WTC11 (cell line): ENCODE data around the gene OASL. TPM values are rescaled to one million over a fixed set of nuclear protein-coding genes. Genes with fewer than 3 reads are reported as not detected.
A peak's percentile ranks its signal among the peaks of the same experiment; 100 is the strongest.

Experiments
- ATAC-seq: fragments of 200-7000 bp; cut with Tn5 transposase; 2 replicates; pipeline ENCODE4 v1.10.0; 2021; ENCODE audit warnings: mild to moderate bottlenecking, moderate library complexity
- CTCF ChIA-PET: fragments of 300-600 bp; sonication (Branson Sonifier 250); formaldehyde crosslinking; loops from one replicate; lab custom pipeline; 2021; ENCODE audit warnings: antibody characterized with exemption; lab: Charles Lee
- POLR2A ChIA-PET: fragments of 350-600 bp; sonication (Branson Sonifier 250); formaldehyde crosslinking; loops from one replicate; lab custom pipeline; 2021; ENCODE audit warnings: antibody characterized with exemption; lab: Charles Lee
- DNase-seq: peaks from one replicate; pipeline ENCODE4 v3.0.0; 2021; ENCODE audit warnings: low spot score
- H3K27ac Mint-ChIP-seq: 2 replicates; pipeline ENCODE4 v1.8.0; 2021; ENCODE audit warnings: mixed read lengths
- H3K27me3 Mint-ChIP-seq: 2 replicates; pipeline ENCODE4 v1.8.0; 2021; ENCODE audit warnings: low read depth, mild to moderate bottlenecking, moderate library complexity, mixed read lengths
- H3K36me3 Mint-ChIP-seq: 2 replicates; pipeline ENCODE4 v1.8.0; 2021; ENCODE audit warnings: mixed read lengths
- H3K4me1 Mint-ChIP-seq: 2 replicates; pipeline ENCODE4 v1.8.0; 2022; ENCODE audit warnings: mixed read lengths
- H3K4me3 Mint-ChIP-seq: 2 replicates; pipeline ENCODE4 v1.8.0; 2021; ENCODE audit warnings: mild to moderate bottlenecking, moderate library complexity, mixed read lengths
- H3K9me3 Mint-ChIP-seq: 2 replicates; pipeline ENCODE4 v1.8.0; 2021; ENCODE audit warnings: mixed read lengths
- AFF4 ChIP-seq: sonication (generic); formaldehyde crosslinking; IDR thresholded peaks from 2 replicates; pipeline ENCODE4 v1.8.1; 2023; ENCODE audit warnings: mild to moderate bottlenecking, missing genetic modification reagents, borderline replicate concordance
- CTCF ChIP-seq: fragments of 200-600 bp; IDR thresholded peaks from 2 replicates; pipeline ENCODE4 v1.8.0; 2022; ENCODE audit warnings: antibody characterized with exemption
- EMX1 ChIP-seq: fragments of 250-450 bp; sonication (Bioruptor Pico); IDR thresholded peaks from 2 replicates; pipeline ENCODE4 v1.8.0; 2021; ENCODE audit warnings: mild to moderate bottlenecking
- ERG ChIP-seq: fragments of 250-450 bp; sonication (Bioruptor Pico); IDR thresholded peaks from 2 replicates; pipeline ENCODE4 v1.8.0; 2021; ENCODE audit warnings: mild to moderate bottlenecking
- ESRRA ChIP-seq: sonication (generic); formaldehyde crosslinking; IDR thresholded peaks from 2 replicates; pipeline ENCODE4 v1.8.1; 2022; ENCODE audit warnings: mild to moderate bottlenecking, missing genetic modification reagents, borderline replicate concordance
- ETV6 ChIP-seq: sonication (generic); formaldehyde crosslinking; IDR thresholded peaks from 2 replicates; pipeline ENCODE4 v1.8.1; 2022; ENCODE audit warnings: mild to moderate bottlenecking, missing genetic modification reagents
- FOXK1 ChIP-seq: sonication (generic); formaldehyde crosslinking; IDR thresholded peaks from 2 replicates; pipeline ENCODE4 v1.8.0; 2022; ENCODE audit warnings: mild to moderate bottlenecking, moderate library complexity, missing genetic modification reagents
- JUN ChIP-seq: sonication (generic); formaldehyde crosslinking; IDR thresholded peaks from 2 replicates; pipeline ENCODE4 v1.8.0; 2023; ENCODE audit warnings: mild to moderate bottlenecking, missing genetic modification reagents
- NFE2L1 ChIP-seq: sonication (generic); formaldehyde crosslinking; IDR thresholded peaks from 2 replicates; pipeline ENCODE4 v1.8.1; 2023; ENCODE audit warnings: missing genetic modification reagents
- NFYB ChIP-seq: sonication (generic); formaldehyde crosslinking; conservative IDR thresholded peaks from 2 replicates; pipeline ENCODE4 v1.8.0; 2022; ENCODE audit warnings: low read depth, missing genetic modification reagents
- SP1 ChIP-seq: sonication (generic); formaldehyde crosslinking; conservative IDR thresholded peaks from 2 replicates; pipeline ENCODE4 v1.8.1; 2022; ENCODE audit warnings: missing genetic modification reagents
- TEAD1 ChIP-seq: sonication (generic); formaldehyde crosslinking; IDR thresholded peaks from 2 replicates; pipeline ENCODE4 v1.8.0; 2022; ENCODE audit warnings: mild to moderate bottlenecking, missing genetic modification reagents
- ZNF512 ChIP-seq: sonication (generic); formaldehyde crosslinking; IDR thresholded peaks from 2 replicates; pipeline ENCODE4 v1.8.1; 2022; ENCODE audit warnings: missing genetic modification reagents, borderline replicate concordance
- total RNA-seq: library from RNA; stranded (reverse); gene quantifications from 3 replicates; pipeline ENCODE4 v1.2.3, GENCODE V29; 2021
- TF ChIP-seq, protein P1 (sequence below): sonication (generic); formaldehyde crosslinking; IDR thresholded peaks from 2 replicates; pipeline ENCODE4 v1.8.0; 2022; ENCODE audit warnings: mild to moderate bottlenecking, missing genetic modification reagents
- TF ChIP-seq, protein P2 (sequence below): sonication (generic); formaldehyde crosslinking; IDR thresholded peaks from 2 replicates; pipeline ENCODE4 v1.8.1; 2023; ENCODE audit warnings: mild to moderate bottlenecking, missing genetic modification reagents
- TF ChIP-seq, protein P3 (sequence below): sonication (generic); formaldehyde crosslinking; IDR thresholded peaks from 2 replicates; pipeline ENCODE4 v1.8.0; 2022; ENCODE audit warnings: mild to moderate bottlenecking, missing genetic modification reagents
- TF ChIP-seq, protein P4 (sequence below): fragments of 250-450 bp; sonication (Bioruptor Pico); IDR thresholded peaks from 2 replicates; pipeline ENCODE4 v1.9.0; 2021; ENCODE audit warnings: mild to moderate bottlenecking

Gene OASL
- total RNA-seq, 1 experiment from 2014 or later: 0.28 TPM

GRCh38 chr12:121017966-121018491 is 21.0 kb downstream of the OASL start:
- ATAC-seq: no peak
- TF ChIP-seq NFYB (CRISPR knock-in tag): no peak
- no peak for TF ChIP-seq ETV6 (CRISPR knock-in tag)
- no peak for TF ChIP-seq ERG (CRISPR knock-in tag)
- TF ChIP-seq, protein P1, sequence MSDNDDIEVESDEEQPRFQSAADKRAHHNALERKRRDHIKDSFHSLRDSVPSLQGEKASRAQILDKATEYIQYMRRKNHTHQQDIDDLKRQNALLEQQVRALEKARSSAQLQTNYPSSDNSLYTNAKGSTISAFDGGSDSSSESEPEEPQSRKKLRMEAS (CRISPR knock-in tag): no peak
- no peak for TF ChIP-seq EMX1
- no peak for TF ChIP-seq FOXK1 (CRISPR knock-in tag)
- TF ChIP-seq CTCF: no peak
- TF ChIP-seq, protein P2, sequence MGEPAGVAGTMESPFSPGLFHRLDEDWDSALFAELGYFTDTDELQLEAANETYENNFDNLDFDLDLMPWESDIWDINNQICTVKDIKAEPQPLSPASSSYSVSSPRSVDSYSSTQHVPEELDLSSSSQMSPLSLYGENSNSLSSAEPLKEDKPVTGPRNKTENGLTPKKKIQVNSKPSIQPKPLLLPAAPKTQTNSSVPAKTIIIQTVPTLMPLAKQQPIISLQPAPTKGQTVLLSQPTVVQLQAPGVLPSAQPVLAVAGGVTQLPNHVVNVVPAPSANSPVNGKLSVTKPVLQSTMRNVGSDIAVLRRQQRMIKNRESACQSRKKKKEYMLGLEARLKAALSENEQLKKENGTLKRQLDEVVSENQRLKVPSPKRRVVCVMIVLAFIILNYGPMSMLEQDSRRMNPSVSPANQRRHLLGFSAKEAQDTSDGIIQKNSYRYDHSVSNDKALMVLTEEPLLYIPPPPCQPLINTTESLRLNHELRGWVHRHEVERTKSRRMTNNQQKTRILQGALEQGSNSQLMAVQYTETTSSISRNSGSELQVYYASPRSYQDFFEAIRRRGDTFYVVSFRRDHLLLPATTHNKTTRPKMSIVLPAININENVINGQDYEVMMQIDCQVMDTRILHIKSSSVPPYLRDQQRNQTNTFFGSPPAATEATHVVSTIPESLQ (CRISPR knock-in tag): no peak
- no peak for TF ChIP-seq TEAD1
- TF ChIP-seq AFF4 (CRISPR knock-in tag): no peak
- TF ChIP-seq, all 79 proteins: peak for 0
- Mint-ChIP-seq H3K4me3 (no peak overlapping the region), H3K36me3 (peaks cover 3% of the 10 kb centered on the region; the same call in 1 of the 2 replicates), H3K9me3 (no peaks in the 10 kb centered on the region), H3K4me1 (peaks cover 10% of the 10 kb centered on the region), H3K27ac (no peak overlapping the region), H3K27me3 (no peaks in the 10 kb centered on the region; the same call in 1 of the 2 replicates)
- DNase-seq: no peak
- ChIA-PET POLR2A (no interaction called here), CTCF (interaction anchor here (3.1 kb wide), 1 partner anchor 13 kb away, joined by 17 read pairs; no protein-coding TSS in a partner anchor)

- ChIA-PET CTCF (interaction anchor here (0.6 to 3.1 kb wide), 5 partner anchors 10 to 537 kb away, joined by 3 to 17 read pairs (median 4); no protein-coding TSS in a partner anchor), POLR2A (interaction anchor here (0.6 kb wide), 1 partner anchor 1127 kb away, joined by 5 read pairs; no protein-coding TSS in a partner anchor)
- peak; percentile 97 for ATAC-seq
- no peaks in the 10 kb centered on the region; the same call in 1 of the 2 replicates for H3K27me3 Mint-ChIP-seq
- peak within 1 kb of the TSS; percentile 98 for H3K27ac Mint-ChIP-seq
- H3K9me3 Mint-ChIP-seq: no peaks in the 10 kb centered on the region
- peak within 1 kb of the TSS; percentile 100 for H3K4me3 Mint-ChIP-seq
- peaks cover 7% of the 10 kb centered on the region for H3K36me3 Mint-ChIP-seq
- peaks cover 10% of the 10 kb centered on the region for H3K4me1 Mint-ChIP-seq
- DNase-seq: peak; percentile 95
- TF ChIP-seq SP1 (CRISPR knock-in tag): peak; percentile 84
- TF ChIP-seq, protein P3, sequence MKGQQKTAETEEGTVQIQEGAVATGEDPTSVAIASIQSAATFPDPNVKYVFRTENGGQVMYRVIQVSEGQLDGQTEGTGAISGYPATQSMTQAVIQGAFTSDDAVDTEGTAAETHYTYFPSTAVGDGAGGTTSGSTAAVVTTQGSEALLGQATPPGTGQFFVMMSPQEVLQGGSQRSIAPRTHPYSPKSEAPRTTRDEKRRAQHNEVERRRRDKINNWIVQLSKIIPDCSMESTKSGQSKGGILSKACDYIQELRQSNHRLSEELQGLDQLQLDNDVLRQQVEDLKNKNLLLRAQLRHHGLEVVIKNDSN (CRISPR knock-in tag): peak; percentile 93
- peak; percentile 51; the same call in 1 of the 2 replicates for TF ChIP-seq FOXK1 (CRISPR knock-in tag)
- TF ChIP-seq JUN: no peak
- TF ChIP-seq ZNF512 (CRISPR knock-in tag): no peak
- TF ChIP-seq, protein P4, sequence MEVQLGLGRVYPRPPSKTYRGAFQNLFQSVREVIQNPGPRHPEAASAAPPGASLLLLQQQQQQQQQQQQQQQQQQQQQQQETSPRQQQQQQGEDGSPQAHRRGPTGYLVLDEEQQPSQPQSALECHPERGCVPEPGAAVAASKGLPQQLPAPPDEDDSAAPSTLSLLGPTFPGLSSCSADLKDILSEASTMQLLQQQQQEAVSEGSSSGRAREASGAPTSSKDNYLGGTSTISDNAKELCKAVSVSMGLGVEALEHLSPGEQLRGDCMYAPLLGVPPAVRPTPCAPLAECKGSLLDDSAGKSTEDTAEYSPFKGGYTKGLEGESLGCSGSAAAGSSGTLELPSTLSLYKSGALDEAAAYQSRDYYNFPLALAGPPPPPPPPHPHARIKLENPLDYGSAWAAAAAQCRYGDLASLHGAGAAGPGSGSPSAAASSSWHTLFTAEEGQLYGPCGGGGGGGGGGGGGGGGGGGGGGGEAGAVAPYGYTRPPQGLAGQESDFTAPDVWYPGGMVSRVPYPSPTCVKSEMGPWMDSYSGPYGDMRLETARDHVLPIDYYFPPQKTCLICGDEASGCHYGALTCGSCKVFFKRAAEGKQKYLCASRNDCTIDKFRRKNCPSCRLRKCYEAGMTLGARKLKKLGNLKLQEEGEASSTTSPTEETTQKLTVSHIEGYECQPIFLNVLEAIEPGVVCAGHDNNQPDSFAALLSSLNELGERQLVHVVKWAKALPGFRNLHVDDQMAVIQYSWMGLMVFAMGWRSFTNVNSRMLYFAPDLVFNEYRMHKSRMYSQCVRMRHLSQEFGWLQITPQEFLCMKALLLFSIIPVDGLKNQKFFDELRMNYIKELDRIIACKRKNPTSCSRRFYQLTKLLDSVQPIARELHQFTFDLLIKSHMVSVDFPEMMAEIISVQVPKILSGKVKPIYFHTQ (CRISPR knock-in tag): no peak
- TF ChIP-seq ESRRA (CRISPR knock-in tag): no peak
- 0 out of 2 replicates have a peak, but pooled peaks have one; percentile 22 for TF ChIP-seq NFE2L1 (CRISPR knock-in tag)
Observed at GRCh38 chr12:121015825-121016766, 22.9 kb downstream of the OASL start, which contains the start of gene C12orf43. C12orf43 (minus strand) TSS chr12:121016487; CDS start chr12:121016474, 13 bp downstream.
